HS-5 (cell line): ENCODE results near the gene UBE2C.
"Not testable (repeated sequence)": the region's sequence is repeated elsewhere in the genome, so short reads cannot be mapped to it uniquely, and the experiment has no call there.

ENCODE experiments used
- DNase-seq: peaks from one replicate; pipeline ENCODE4 v3.0.0-alpha.2; 2012; ENCODE audit warnings: low read depth

The UBE2C gene

DNA sequence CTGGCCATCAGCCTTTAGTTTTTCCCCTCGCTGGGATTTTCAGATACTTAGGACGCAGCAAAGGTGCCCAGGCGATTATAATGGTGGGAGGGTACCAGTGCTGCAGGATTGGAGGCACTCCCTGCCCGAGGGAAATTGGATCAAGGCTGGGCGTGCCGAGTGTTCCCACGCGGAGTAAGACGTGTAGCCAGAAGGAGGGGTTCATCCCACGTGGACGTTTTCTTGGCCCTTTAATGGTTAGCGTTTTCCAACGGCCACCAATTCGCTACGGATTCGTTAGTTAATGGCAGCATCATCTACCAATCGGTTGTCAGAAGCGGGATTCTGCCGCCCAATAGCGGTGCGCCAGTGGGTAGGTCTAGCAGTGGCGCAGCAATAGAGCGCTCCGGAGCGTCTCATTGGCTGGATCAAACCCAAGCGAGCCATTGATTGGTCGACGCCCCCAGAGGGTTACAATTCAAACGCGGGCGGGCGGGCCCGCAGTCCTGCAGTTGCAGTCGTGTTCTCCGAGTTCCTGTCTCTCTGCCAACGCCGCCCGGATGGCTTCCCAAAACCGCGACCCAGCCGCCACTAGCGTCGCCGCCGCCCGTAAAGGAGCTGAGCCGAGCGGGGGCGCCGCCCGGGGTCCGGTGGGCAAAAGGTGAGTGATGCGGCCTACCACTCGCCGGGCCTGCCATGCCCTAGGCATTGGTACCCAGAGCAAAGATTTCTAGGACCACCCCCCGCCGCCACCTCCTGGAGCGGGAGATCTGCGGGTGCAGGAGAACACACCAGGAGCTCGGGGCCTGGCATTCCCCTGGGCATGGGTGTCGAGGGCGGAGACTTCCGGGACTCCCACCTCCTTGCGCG, at the start of gene UBE2C:
UBE2C (plus strand) TSS at position 488 of the 849 bp plus-strand sequence; CDS start at position 540, 52 bp downstream.
- peak; percentile 100 for DNase-seq

DNA sequence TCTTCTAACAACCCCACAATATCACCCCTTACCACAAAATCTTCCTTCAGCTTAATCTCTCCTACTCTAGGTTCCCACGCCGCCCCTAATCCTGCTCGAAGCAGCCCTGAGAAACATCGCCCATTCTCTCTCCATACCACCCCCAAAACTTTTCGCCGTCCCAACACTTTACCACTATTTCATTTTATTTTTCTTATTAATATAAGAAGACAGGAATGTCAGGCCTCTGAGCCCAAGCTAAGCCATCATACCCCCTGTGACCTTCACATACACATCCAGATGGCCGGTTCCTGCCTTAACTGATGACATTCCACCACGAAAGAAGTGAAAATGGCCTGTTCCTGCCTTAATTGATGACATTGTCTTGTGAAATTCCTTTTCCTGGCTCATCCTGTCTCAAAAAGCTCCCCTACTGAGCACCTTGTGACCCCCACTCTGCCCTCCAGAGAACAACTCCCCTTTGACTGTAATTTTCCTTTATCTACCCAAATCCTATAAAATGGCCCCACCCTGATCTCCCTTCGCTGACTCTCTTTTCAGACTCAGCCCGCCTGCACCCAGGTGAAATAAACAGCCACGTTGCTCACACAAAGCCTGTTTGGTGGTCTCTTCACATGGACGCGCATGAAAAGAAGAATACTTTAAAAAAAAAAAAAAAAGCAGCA, 47.7 kb upstream of the UBE2C start:
- not testable (repeated sequence) for DNase-seq

DNA sequence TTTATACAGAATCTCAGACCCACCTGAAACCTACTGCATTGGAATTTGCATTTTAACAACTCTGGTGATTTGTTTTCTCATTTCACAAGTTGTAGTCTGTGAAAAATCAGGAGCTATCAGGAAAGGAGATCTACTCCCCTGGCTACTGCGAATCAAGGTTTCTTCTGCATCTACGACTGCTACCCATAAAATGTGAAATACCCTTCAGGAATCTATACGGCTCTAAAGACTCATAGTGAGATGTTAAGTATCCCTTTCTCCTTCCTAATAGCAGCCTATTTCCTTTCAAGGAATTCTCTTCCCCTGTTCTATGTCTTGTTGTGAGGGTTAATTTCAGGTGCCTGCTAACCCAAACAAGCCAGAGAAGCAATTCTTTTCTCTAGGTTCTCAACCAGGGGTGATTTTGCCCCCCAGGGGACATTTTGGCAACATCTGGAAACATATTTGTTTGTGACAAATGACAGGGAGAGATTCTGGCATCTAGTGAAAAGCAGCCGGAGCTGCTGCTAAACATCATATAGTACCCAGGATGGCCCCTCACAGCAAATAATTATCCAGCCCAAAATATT, 47.1 kb upstream of the UBE2C start:
- no peak for DNase-seq

DNA sequence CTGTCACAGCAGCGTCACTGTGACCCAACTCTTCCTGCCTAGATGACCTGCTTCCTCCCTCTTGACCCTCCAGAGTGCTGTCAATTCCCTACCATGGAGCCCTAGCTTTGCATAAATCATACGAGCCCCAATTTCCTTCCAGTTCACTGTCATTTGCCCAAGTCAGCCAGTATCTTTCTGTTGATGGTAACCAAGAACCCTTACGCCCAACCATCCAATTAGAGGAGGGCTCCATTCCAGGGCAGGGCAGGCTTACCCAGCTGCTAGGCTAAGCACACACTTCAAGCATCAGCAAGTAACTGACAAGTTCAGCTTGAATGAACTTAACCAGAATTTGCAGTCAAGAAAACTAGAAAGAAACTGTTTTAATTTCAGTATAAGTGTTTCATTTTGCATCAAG, 46.5 kb upstream of the UBE2C start:
- DNase-seq, result no peak

DNA sequence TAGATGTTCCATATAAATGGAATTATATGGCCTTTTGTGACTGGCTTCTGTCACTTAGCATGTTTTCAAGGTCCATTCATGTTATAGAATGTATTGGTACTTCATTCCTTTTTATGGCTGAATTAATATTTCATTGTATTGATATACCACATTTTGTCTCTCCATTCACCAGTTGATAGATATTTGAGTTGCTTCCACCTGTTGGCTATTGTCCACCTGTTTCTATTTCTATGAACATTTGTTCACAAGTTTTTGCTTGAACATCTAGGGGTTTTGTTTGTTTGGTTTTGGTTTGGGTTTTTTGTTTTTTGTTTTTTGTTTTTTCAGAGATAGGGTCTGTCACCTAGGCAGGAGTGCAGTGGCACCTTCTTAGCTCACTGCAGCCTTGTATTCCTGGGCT, 44.0 kb upstream of the UBE2C start:
- no peak for DNase-seq

DNA sequence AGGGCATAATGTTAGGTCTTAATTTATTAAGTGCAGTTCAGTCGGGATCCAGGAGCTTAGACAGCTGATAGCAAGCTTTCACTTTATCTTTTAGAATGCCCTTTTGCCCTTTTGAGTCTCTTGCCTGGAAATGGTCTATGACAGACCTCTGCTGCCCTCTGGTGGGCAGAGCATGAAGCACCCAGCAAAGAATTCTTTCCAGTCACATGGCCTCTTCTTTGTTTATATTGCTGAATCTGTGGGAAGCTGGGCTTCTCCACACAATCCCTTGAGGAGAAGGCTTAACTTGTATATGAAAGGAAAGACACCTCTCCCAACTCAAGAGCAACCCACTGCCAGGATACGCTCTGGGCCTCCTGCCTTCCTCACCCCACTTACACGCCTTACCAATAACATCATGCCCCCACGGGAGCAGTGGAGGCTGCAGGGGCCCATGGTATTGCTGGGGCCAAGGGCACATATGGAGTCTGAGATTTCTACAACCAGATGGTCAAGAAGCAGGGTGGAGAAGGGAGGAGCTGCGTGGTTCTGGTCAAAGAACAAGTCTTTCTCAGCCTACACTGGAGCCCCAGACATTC, 41.2 kb upstream of the UBE2C start:
- DNase-seq, result peak; percentile 81

DNA sequence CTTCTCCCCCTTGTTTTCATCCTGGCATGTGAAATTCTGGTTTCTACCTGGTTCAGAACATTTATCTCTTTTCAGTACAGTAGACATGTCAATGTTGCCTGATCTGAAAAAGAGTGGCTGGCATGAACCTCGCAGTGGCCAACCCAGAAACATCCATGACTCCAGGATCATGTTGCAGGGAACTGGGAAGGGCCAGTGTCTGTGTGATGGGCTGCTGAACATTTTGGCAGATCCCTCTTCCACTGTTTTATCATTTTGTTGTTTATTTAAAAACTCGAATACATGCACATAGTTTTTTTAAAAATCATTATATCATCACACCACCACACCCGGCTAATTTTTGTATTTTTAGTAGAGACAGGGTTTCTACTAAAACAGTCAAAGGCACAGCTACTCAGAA, 39.8 kb upstream of the UBE2C start:
- DNase-seq, result no peak

DNA sequence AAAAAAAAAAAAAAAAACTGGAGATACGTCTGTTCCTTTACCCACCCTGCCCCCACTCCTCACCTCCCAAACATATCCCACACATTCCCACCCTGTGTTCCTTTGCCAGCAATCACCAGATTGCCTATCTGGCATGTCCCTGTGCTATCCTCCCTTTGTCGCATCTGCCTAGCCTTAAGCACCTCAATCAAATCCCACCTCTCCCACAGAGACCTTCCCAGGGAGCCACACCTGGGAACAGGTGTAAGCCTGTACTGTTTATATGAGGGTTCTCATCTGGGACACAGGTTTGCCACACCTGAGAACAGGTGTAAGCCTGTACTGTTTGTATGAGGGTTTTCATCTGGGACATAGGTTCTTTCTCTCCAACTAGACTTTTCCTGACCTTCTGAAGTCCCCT, 37.5 kb upstream of the UBE2C start:
- no peak for DNase-seq

DNA sequence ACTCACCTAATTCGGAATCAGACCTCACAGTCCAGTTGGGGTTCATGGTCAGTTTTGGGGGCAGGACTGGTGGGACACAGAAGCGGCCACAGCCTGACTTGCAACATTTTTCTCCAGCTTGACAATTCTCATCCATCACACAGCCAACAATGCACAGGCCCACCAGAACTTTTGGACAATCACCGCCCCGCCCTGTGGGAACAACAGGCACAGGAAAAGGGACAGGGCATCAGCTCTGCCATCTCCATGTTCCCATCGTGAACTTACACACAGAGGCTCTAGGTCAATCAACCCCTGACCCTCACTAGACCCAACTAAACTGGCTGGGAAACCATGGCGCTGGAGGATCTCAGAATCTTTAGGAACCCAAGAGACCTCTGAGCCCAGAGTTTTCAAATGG, 37.0 kb upstream of the UBE2C start:
- DNase-seq, result no peak

DNA sequence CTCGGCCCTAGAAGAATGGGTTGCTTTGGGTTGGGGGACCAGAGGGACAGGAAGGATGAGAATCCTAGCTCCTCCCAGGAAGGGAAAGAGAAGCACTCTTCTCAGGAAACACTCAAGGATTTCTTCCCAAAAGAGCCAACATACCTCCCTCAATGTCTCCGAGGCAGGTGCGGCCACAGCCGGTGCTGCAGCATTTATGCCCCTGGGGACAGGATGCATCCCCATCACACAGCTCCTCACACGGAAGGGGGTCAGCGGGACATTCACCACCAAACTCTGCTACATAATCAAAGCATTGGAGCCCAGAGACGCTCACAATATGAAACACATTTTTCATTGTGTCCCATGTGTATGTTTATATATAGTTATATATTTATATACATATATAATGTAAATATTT, 35.5 kb upstream of the UBE2C start:
- no peak for DNase-seq

DNA sequence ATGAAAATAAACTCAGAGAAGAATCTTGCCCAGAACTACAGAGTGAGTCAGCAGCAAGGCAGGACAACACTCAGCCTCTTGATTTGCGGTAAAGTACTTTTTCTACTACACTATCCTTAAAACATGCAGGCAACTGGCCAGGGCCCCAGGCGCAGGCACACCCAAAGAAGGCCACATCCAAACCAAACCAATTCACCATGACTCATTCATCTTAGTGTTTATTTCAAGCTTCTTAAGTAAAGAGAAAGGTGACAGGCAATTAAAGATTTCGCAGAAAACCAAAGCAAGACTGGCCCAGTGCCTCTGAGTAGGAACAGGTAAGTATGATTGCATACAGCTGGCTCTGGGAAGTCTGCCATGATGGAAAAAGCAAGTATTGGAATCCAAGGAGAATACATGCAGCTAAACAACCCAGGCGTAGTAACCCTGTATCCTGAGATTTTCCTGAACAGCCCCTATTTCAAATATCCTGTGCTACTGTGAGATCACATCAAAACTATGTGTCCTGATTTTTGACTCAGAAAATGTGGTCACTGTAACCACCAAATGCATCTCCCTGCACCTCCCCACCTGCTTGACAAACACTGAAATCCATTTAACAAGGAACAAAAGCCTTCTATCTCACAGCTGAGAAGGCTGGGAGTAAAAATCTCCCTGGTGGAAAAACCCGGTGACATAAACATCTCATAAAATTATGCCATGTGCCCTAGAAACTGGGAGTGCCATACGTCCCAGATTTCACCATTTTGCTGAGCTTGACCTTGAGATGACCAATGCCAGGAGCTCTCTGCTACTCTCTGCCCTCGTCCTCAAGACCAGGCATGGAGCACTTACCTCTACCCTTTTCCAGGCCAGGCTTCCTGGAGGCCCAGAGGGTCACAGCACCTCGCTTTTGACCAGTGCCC, 33.2 kb upstream of the UBE2C start:
- DNase-seq, result peak; percentile 100

DNA sequence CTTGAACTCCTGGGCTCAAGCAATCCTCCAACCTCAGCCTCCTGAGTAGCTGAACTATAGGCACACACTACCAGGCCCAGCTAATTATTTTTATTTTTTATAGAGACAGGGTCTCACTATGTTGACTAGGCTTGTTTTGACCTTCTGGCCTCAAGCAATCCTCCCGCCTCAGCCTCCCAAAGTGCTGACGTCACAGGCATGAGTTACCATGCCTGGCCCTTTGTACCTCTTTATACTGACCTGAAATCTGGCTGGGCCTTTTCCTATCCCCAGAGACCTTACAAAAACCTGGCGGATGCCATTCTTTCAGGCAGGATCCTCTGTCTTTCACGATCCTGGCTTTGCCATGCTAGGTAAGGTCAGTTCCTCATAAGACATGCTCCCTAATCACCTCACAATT, 32.3 kb upstream of the UBE2C start:
- no peak for DNase-seq

DNA sequence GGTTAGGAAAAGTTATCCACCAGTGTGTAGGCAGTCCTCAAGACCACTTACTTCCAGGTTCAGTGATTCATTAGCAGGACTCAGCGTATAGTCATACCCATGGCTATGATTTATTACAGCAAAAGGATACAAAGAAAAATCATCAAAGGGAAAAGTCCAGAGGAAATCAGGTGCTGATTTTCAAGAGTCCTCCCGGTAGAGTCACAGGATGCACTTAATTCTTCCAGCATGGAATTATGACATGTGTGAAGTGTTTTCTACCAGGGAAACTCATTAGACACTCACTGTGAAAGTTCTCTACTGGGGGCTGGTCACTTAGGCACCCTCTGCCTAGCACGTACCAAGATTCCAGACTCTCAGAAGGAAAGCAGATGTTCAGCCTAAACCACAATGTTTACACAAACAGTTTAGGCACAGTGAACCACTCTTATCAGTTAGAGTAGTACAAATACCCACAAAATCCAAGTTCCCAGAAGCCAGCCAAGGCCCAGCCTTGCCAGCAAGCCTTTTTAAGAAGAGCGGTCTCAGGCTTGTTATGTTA, 31.0 kb upstream of the UBE2C start:
- peak; percentile 100 for DNase-seq

DNA sequence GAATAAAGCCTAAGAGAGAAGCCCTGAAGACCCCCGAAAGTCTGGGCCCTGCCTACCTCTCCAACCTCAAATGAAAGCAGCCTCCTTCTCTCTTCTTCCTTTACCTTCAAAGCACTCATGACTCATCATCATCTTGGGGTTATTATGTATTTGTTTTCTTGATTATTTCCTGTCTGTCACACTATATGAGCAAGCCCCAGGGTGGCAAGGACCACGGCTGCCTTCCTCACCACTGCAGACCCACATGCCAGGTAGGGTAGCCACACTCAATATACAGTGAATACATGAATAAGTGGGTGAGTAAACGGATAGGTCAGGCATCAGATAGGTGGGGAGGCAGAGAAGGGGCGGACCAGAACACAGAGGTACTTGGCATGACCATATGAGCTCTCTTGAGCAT, 29.6 kb upstream of the UBE2C start:
- DNase-seq, result no peak

DNA sequence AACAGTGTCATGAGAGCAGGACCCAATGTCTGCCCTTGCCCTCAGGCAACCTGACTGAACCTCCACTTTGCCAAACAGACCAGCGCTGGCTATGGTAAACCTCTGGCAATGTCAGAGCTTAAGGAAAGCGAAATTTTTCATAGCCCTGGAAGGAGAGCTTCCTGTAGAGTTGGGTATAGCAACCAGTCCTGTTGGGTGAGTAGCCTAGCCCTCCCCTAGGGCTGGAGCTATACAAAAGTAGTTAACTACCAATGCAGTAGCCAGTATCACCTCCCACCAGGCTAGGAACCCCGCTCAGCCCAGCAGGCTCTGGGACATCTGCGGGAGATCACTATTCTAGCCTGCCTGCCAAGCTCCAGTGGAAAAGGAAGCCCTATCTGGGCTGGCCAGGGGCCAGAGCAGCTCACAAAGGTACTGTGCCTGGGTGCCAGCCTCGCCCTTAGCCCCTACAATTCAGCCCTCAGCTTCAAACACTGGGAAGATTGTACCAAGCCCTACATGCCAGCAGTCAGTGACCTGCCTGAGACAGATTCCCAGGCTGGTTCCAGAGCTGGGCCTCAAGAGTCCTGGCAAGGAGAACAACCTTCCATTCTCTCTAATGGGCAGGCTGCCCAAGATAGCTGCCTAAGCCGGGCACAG, 28.7 kb upstream of the UBE2C start:
- no peak for DNase-seq

DNA sequence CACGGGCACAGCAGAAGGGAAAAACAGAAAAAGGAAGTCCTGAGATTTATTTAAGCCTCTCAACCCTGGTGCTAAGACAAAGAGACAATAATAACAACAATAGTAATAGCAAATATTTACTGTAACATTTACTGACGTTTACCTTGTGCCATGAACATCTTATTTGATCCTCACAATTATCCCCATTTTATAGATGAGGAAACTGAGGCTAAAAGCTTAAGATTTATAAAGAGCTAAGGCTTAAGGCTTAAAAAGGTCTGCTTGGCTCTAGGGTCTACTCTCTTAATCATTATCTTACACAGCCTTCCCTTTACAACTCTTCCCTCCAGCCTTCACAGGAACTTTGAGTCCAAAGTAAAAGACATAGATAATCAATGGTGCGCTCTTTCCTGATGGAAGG, 24.1 kb upstream of the UBE2C start:
- no peak for DNase-seq

DNA sequence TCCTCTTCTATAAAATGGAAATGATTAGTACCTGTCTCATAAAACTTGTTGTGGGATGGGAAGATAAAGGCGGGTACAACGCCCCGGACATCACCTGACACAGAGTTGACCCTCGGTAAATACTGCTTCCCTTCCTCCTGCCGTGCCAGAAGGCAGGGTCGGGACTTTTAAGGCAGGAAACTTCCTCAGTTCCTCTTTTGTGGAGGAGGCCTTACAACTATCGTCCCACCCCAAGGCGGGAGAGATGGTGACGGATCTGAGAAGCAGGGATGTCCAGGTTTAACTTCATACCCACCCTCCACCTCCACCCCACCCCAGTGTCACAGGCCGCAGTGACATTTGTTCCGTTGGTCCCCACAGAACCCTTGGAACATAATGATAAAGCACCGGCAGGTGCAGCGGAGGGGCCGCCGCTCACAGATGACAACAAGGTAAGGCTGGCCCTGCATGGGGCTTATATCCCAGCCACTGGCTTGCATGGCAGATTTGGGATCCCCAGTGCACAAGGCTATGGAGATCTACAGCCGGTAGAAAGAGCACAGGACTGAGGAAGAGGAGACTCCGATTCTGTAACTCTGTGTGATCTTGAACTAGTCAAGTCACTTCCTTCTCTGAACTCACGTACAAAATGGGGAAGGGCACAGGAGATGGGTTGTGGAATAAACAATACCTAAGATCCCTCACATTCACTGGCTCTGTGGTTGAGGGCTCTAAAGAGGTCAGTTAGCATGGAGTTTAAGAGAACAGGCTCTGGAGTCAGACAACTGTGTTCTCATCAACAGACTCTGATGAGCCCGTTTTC, 19.9 kb upstream of the UBE2C start:
- DNase-seq, result no peak

DNA sequence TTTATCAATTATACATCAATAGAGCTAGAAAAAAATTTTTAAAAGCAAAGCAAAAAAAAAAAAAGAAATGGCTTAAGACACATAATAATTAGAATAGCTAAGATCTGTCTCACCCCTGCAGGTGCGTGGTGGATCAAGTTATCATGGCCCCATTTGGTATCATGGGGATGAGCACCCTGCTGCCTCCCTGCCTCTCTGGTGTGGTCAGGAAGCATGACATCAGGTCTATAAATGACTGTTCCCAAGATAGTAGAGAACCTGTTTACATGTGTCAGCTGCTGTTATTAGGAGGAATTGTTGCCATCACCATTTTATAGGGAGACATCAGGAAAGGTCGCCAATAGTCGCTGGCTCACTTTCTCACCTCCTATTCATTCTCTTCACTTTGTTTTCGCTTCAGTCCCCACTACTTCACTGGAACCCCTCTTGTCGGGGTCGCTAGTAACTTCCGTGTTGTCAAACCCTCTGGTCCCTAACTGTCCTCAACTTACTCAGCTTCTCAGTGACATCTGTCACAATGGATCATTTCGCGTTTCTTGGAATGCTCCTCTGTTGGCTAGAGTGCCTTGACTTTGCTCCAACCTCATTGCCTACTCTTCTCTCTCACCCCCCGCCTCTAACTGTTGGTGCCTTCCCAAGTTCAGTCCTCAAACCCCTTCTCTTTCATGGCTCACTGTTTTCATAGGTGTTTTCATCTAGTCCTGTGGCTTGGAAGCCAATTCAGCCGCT, 15.9 kb upstream of the UBE2C start:
- no peak for DNase-seq

DNA sequence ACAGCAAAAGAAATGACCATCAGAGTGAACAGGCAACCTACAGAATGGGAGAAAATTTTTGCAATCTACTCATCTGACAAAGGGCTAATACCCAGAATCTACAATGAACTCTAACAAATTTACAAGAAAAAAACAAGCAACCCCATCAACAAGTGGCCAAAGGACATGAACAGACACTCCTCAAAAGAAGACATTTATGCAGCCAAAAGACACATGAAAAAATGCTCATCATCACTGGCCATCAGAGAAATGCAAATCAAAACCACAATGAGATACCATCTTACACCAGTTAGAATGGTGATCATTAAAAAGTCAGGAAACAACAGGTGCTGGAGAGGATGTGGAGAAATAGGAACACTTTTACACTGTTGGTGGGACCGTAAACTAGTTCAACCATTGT, 14.9 kb upstream of the UBE2C start:
- DNase-seq, result not testable (repeated sequence)

DNA sequence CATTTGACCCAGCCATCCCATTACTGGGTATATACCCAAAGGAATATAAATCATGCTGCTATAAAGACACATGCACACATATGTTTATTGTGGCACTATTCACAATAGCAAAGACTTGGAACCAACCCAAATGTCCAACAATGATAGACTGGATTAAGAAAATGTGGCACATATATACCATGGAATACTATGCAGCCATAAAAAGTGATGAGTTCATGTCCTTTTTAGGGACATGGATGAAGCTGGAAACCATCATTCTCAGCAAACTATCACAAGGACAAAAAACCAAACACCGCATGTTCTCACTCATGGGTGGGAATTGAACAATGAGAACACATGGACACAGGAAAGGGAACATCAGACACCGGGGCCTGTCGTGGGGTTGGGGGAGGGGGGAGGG, 14.5 kb upstream of the UBE2C start:
- not testable (repeated sequence) for DNase-seq
